BE2C (cell line): ENCODE measurements around the gene TNFRSF9.

Experiments
- DNase-seq: peaks from one replicate; pipeline ENCODE4 v3.0.0-alpha.2; 2020
- H3K27me3 ChIP-seq: fragments of 250-450 bp; sonication (Bioruptor Pico); 2 replicates; pipeline ENCODE4 v1.5.1; 2020; ENCODE audit warnings: mild to moderate bottlenecking
- H3K36me3 ChIP-seq: fragments of 250-450 bp; sonication (Bioruptor Pico); 2 replicates; pipeline ENCODE4 v1.5.1; 2020; ENCODE audit warnings: mild to moderate bottlenecking
- H3K4me1 ChIP-seq: fragments of 250-450 bp; sonication (Bioruptor Pico); 2 replicates; pipeline ENCODE4 v1.5.1; 2020
- H3K4me3 ChIP-seq: 2 replicates; pipeline ENCODE4 v1.5.1; 2011; ENCODE audit warnings: low read depth, low read length
- H3K9me3 ChIP-seq: fragments of 250-450 bp; sonication (Bioruptor Pico); 2 replicates; pipeline ENCODE4 v1.5.1; 2020
- CTCF ChIP-seq: IDR thresholded peaks from 2 replicates; pipeline ENCODE4 v1.5.1; 2012; ENCODE audit warnings: mild to moderate bottlenecking, low read depth, low read length

The TNFRSF9 gene

GRCh38 chr1:7884757-7885156 lies 55.9 kb downstream of the TNFRSF9 start:
- Histone ChIP-seq H3K4me1 (no peaks in the 10 kb centered on the region), H3K4me3 (no peak overlapping the region), H3K9me3 (no peaks in the 10 kb centered on the region), H3K36me3 (no peaks in the 10 kb centered on the region), H3K27me3 (no peaks in the 10 kb centered on the region)
- no peak for DNase-seq
- TF ChIP-seq CTCF = no peak

DNA sequence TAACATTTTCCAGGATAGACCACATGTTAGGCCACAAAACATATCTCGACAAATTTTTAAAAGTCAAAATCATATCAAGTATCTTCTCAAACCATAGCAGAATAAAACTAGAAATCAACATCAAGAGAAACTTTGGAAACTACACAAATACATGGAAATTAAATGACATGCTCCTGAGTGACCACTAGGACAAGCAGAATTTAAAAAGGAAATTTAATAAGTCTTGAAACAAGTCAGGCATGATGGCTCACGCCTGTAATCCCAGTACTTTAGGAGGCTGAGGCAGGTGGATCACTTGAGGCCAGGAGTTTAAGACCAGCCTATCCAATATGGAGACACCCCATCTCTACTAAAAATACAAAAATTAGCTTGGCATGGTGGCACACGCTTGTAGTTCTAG lies 61.4 kb downstream of the TNFRSF9 start:
- no peak for DNase-seq
- no peaks in the 10 kb centered on the region for H3K4me1 ChIP-seq
- H3K9me3 ChIP-seq = no peaks in the 10 kb centered on the region
- H3K36me3 ChIP-seq = no peaks in the 10 kb centered on the region
- TF ChIP-seq CTCF = no peak
- H3K27me3 ChIP-seq = no peaks in the 10 kb centered on the region
- no peak overlapping the region for H3K4me3 ChIP-seq

DNA sequence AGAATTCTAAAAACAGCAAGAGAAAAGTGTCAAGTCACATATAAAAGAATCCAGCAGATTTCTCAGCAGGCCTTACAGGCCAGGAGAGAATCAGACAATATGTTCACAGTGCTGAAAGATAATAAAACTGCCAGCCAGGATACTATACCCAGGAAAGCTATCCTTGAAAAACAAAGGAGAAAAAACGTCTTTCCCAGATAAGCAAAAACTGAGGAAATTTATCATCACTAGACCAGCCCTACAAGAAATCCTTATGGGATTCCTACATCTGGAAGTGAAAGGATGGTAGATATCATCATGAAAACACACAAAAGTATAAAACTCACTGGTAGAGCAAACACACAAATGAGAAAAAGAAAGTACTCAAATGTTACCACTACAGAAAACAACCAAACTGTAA lies 62.6 kb downstream of the TNFRSF9 start:
- Histone ChIP-seq H3K27me3 (no peaks in the 10 kb centered on the region), H3K4me1 (no peaks in the 10 kb centered on the region)

GRCh38 chr1:7873801-7874795 lies 66.5 kb downstream of the TNFRSF9 start:
- no peak for TF ChIP-seq CTCF
- DNase-seq = no peak
- no peaks in the 10 kb centered on the region for H3K9me3 ChIP-seq
- H3K4me1 ChIP-seq = no peaks in the 10 kb centered on the region
- H3K4me3 ChIP-seq = no peak overlapping the region
- H3K36me3 ChIP-seq = no peaks in the 10 kb centered on the region
- H3K27me3 ChIP-seq = no peaks in the 10 kb centered on the region

More for the DNA sequence above, 62.6 kb downstream of the TNFRSF9 start:
- Histone ChIP-seq H3K4me3 (no peak overlapping the region), H3K36me3 (no peaks in the 10 kb centered on the region), H3K9me3 (no peaks in the 10 kb centered on the region)
- TF ChIP-seq CTCF = no peak
- DNase-seq = no peak

DNA sequence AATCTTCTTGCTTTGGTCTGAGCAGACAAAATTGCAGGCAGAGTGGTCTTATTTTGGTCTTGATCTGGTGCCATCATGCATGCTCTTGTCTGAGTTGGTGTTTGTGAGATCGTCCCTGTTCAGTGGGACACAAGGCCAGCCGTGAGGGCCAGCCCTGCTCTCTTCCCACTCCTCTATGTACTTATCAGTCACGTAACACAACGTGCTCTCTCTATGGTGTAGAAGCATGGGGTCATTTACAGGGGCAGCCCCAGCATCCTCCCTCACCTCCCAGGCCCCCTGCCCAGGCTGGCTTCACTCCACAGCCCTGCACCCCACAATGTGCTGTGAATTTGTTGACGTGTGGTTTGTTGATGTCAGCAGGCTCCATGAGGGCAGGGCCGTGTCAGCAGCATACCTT lies 69.5 kb downstream of the TNFRSF9 start:
- no peaks in the 10 kb centered on the region for H3K36me3 ChIP-seq
- no peaks in the 10 kb centered on the region for H3K9me3 ChIP-seq
- no peaks in the 10 kb centered on the region for H3K27me3 ChIP-seq
- H3K4me1 ChIP-seq = no peaks in the 10 kb centered on the region
- no peak overlapping the region for H3K4me3 ChIP-seq
- DNase-seq = no peak
- TF ChIP-seq CTCF = no peak
